K562 (cell line): ENCODE results near the gene PRKACA. TPM values are rescaled to one million over a fixed set of nuclear protein-coding genes. Genes with fewer than 3 reads are reported as not detected.

Source experiments
- ATF7 ChIP-seq: fragments of 450-650 bp; IDR thresholded peaks from 2 replicates; pipeline ENCODE4 v1.7.1; 2014; ENCODE audit warnings: mild to moderate bottlenecking, moderate library complexity
- BDP1 ChIP-seq: IDR thresholded peaks from 3 replicates; pipeline ENCODE4 v1.6.1; 2011; ENCODE audit not compliant: insufficient read length, insufficient read depth
- BRCA1 ChIP-seq, 2 experiments: fragments of 450-650 bp in 1 of 2; sonication (generic) in 1 of 2; formaldehyde crosslinking in 1 of 2; IDR thresholded peaks; 2 replicates each; pipeline versions ENCODE4 v1.5.0 to v1.6.1; 2017 to 2020; ENCODE audit warnings: mild to moderate bottlenecking in 1 of 2, missing genetic modification reagents in 1 of 2
- CAMTA2 ChIP-seq: fragments of 250-450 bp; sonication (Bioruptor Pico); conservative IDR thresholded peaks from 2 replicates; pipeline ENCODE4 v1.5.1; 2022
- DPF2 ChIP-seq: fragments of 450-650 bp; IDR thresholded peaks from 2 replicates; pipeline ENCODE4 v1.6.1; 2016
- ELK3 ChIP-seq: fragments of 450-650 bp; formaldehyde crosslinking; IDR thresholded peaks from 2 replicates; pipeline ENCODE4 v1.4.0; 2020; ENCODE audit warnings: mild to moderate bottlenecking
- FOXM1 ChIP-seq, 2 experiments: fragments of 450-650 bp in 1 of 2; sonication (generic) in 1 of 2; formaldehyde crosslinking in 1 of 2; IDR thresholded peaks; 2 replicates each; pipeline versions ENCODE4 v1.6.1 to v1.9.0; 2017 to 2022; ENCODE audit warnings: low read depth in 2 of 2, mild to moderate bottlenecking in 2 of 2, missing genetic modification reagents in 1 of 2, moderate library complexity in 1 of 2
- HCFC1 ChIP-seq: IDR thresholded peaks from 2 replicates; pipeline ENCODE4 v1.6.1; 2012; ENCODE audit warnings: low read depth, low read length, improper control_type of control experiment
- MITF ChIP-seq: IDR thresholded peaks from 2 replicates; pipeline ENCODE4 v1.6.1; 2014; ENCODE audit warnings: antibody characterized with exemption
- NFIX ChIP-seq: fragments of 250-450 bp; sonication (Bioruptor Pico); IDR thresholded peaks from 2 replicates; pipeline ENCODE4 v1.4.0; 2020; ENCODE audit warnings: low read depth, mild to moderate bottlenecking, moderate library complexity
- POLR3A ChIP-seq: IDR thresholded peaks from 2 replicates; pipeline ENCODE4 v1.6.1; 2011; ENCODE audit warnings: borderline replicate concordance, mild to moderate bottlenecking, moderate library complexity; ENCODE audit not compliant: insufficient read length, insufficient read depth; ENCODE audit errors: extremely low read depth
- RBM14 ChIP-seq: fragments of 200-400 bp; formaldehyde crosslinking; IDR thresholded peaks from 2 replicates; pipeline ENCODE4 v1.6.1; 2018; ENCODE audit warnings: low read depth, mild to moderate bottlenecking, low read length, moderate library complexity, borderline replicate concordance; ENCODE audit not compliant: insufficient read depth
- RBM25 ChIP-seq: fragments of 200-400 bp; formaldehyde crosslinking; IDR thresholded peaks from 2 replicates; pipeline ENCODE4 v1.6.1; 2018; ENCODE audit warnings: low read length, low read depth, moderate library complexity; ENCODE audit not compliant: severe bottlenecking
- SAFB2 ChIP-seq: fragments of 200-400 bp; formaldehyde crosslinking; IDR thresholded peaks from 2 replicates; pipeline ENCODE4 v1.6.1; 2018; ENCODE audit warnings: borderline replicate concordance, low read length, low read depth, moderate library complexity; ENCODE audit not compliant: severe bottlenecking
- TAF1 ChIP-seq: IDR thresholded peaks from 2 replicates; pipeline ENCODE4 v1.6.1; 2011; ENCODE audit warnings: mild to moderate bottlenecking, low read length, moderate library complexity; ENCODE audit not compliant: insufficient read depth, control insufficient read depth, severe bottlenecking; ENCODE audit errors: extremely low read depth
- TAF7 ChIP-seq: fragments of 450-650 bp; IDR thresholded peaks from 2 replicates; pipeline ENCODE4 v1.6.1; 2016; ENCODE audit warnings: missing genetic modification characterization, missing compliant biosample characterization
- TCF15 ChIP-seq: fragments of 250-450 bp; sonication (Bioruptor Pico); IDR thresholded peaks from 2 replicates; pipeline ENCODE4 v1.8.0; 2022; ENCODE audit warnings: moderate library complexity, mild to moderate bottlenecking, inconsistent platforms
- THAP12 ChIP-seq: fragments of 250-450 bp; sonication (Bioruptor Pico); IDR thresholded peaks from 2 replicates; pipeline ENCODE4 v1.9.0; 2021; ENCODE audit warnings: mild to moderate bottlenecking, inconsistent platforms
- USF1 ChIP-seq: sonication (generic); formaldehyde crosslinking; IDR thresholded peaks from 2 replicates; pipeline ENCODE4 v1.9.0; 2022; ENCODE audit warnings: mild to moderate bottlenecking, missing genetic modification reagents
- VEZF1 ChIP-seq: fragments of 200-800 bp; sonication (Bioruptor generic); IDR thresholded peaks from 2 replicates; pipeline ENCODE4 v1.6.1; 2017; ENCODE audit warnings: missing genetic modification characterization, missing compliant biosample characterization
- polyA plus RNA-seq, 8 experiments: library from polyadenylated mRNA; depleted of rRNA in 4 of 8; stranded (reverse) in 5 of 8; unstranded in 3 of 8; fragments of >200 nt; fragmentation: Nextera tagmentation in 2 of 8; fragmentation: Illumina TruSeq in 1 of 8; extraction: Ambion mirVana in 2 of 8; extraction: Trizol in 1 of 8; gene quantifications; 2 replicates each; pipeline versions ENCODE4 v1.2.1 to v1.2.3, GENCODE V29; 2011 to 2014; ENCODE audit warnings: inconsistent platforms in 1 of 8, missing spikeins in 1 of 8
- total RNA-seq, 7 experiments: library from RNA; depleted of rRNA in 6 of 7; stranded (reverse); fragments of >200 nt in 6 of 7; fragmentation: Illumina TruSeq in 2 of 7; extraction: Trizol in 2 of 7; gene quantifications; 2 replicates each; pipeline versions ENCODE4 v1.2.1 to v1.2.3, GENCODE V29; 2011 to 2021; ENCODE audit warnings: low replicate concordance in 1 of 7

Gene PRKACA
- total and polyA plus RNA-seq, 9 of the 15 experiments (the other 6 are each of a cell fraction or from before 2014, with no cell fraction given), result 1.2 to 63.1 (median 13.0) TPM

- TF ChIP-seq VEZF1 (CRISPR knock-in tag), result peak; percentile 95
- TF ChIP-seq SAFB2, result no peak
- TF ChIP-seq TAF7, result no peak
- no peak for TF ChIP-seq BRCA1 (IDR thresholded peaks at IDR 0.05)
- TF ChIP-seq BRCA1 (CRISPR knock-in tag; IDR thresholded peaks at IDR 0.05), result no peak
- peak; percentile 41; the same call in 1 of the 2 replicates for TF ChIP-seq THAP12
- TF ChIP-seq HCFC1, result peak; percentile 55
- no peak for TF ChIP-seq CAMTA2 (CRISPR knock-in tag)
- no peak for TF ChIP-seq TAF1
- no peak for TF ChIP-seq DPF2
- no peak for TF ChIP-seq NFIX (CRISPR knock-in tag)
- no peak for TF ChIP-seq RBM14
- peak; percentile 59 for TF ChIP-seq ATF7
- TF ChIP-seq RBM25, result peak; percentile 100
- no peak for TF ChIP-seq FOXM1 (IDR thresholded peaks at IDR 0.05; ENCODE audit: low read depth)
- TF ChIP-seq FOXM1 (CRISPR knock-in tag; IDR thresholded peaks at IDR 0.05; ENCODE audit: low read depth), result no peak
- TF ChIP-seq BDP1, result no peak
- no peak for TF ChIP-seq ELK3
- TF ChIP-seq USF1 (CRISPR knock-in tag), result peak; percentile 49; the same call in 1 of the 2 replicates
- no peak for TF ChIP-seq POLR3A
- no peak for TF ChIP-seq MITF
- TF ChIP-seq TCF15 (CRISPR knock-in tag), result no peak
Measured at GRCh38 chr19:14117668-14118164, at the start of gene PRKACA (continued).
